ENCODE results near the gene CHL1.

CHL1 gene

GRCh38 chr3:380801-381200, 184.2 kb downstream of the CHL1 start:
- Histone ChIP-seq H3K79me2 (ENCODE audit: insufficient read depth, low read length) (no peaks in the 10 kb centered on the region), H3K36me3 (ENCODE audit: insufficient read depth, low read length) (no peaks in the 10 kb centered on the region), H3K27me3 (ENCODE audit: insufficient read depth, low read length) (no peaks in the 10 kb centered on the region), H3K9ac (ENCODE audit: low read length) (no peak overlapping the region), H3K27ac (ENCODE audit: low read depth, low read length, poor library complexity, severe bottlenecking) (no peak overlapping the region), H3K4me2 (ENCODE audit: low read length) (no peak overlapping the region), H3K4me3 (ENCODE audit: low read depth, low read length, poor library complexity, severe bottlenecking) (no peak overlapping the region), H3K4me1 (ENCODE audit: insufficient read depth, low read length, severe bottlenecking) (no peaks in the 10 kb centered on the region), H3F3A (ENCODE audit: insufficient read depth, low read length) (no peaks in the 10 kb centered on the region), H3K9me2 (ENCODE audit: low read depth, low read length) (no peaks in the 10 kb centered on the region), H4K20me1 (ENCODE audit: insufficient read depth, low read length) (no peaks in the 10 kb centered on the region), H2AFZ (ENCODE audit: low read length) (no peak overlapping the region), H3K9me3 (ENCODE audit: low read length) (no peaks in the 10 kb centered on the region)
- TF ChIP-seq EZH2 (IDR thresholded peaks at IDR 0.05; ENCODE audit: borderline replicate concordance, low read length) (no peak), CTCF (IDR thresholded peaks at IDR 0.05; ENCODE audit: low read length) (no peak)

GRCh38 chr3:385151-385550, 188.6 kb downstream of the CHL1 start:
- Histone ChIP-seq H3K27me3 (ENCODE audit: insufficient read depth, low read length) (no peaks in the 10 kb centered on the region), H3K9me2 (ENCODE audit: low read depth, low read length) (no peaks in the 10 kb centered on the region), H3F3A (ENCODE audit: insufficient read depth, low read length) (no peaks in the 10 kb centered on the region), H4K20me1 (ENCODE audit: insufficient read depth, low read length) (no peaks in the 10 kb centered on the region), H2AFZ (ENCODE audit: low read length) (no peak overlapping the region), H3K79me2 (ENCODE audit: insufficient read depth, low read length) (no peaks in the 10 kb centered on the region), H3K4me3 (ENCODE audit: low read depth, low read length, poor library complexity, severe bottlenecking) (no peak overlapping the region), H3K4me1 (ENCODE audit: insufficient read depth, low read length, severe bottlenecking) (no peaks in the 10 kb centered on the region), H3K36me3 (ENCODE audit: insufficient read depth, low read length) (no peaks in the 10 kb centered on the region), H3K9me3 (ENCODE audit: low read length) (no peaks in the 10 kb centered on the region), H3K4me2 (ENCODE audit: low read length) (no peak overlapping the region), H3K9ac (ENCODE audit: low read length) (no peak overlapping the region), H3K27ac (ENCODE audit: low read depth, low read length, poor library complexity, severe bottlenecking) (no peak overlapping the region)
- no peak for TF ChIP-seq EZH2 (IDR thresholded peaks at IDR 0.05; ENCODE audit: borderline replicate concordance, low read length)
- TF ChIP-seq CTCF (IDR thresholded peaks at IDR 0.05; ENCODE audit: low read length) = no peak

- TF ChIP-seq CTCF (IDR thresholded peaks at IDR 0.05; ENCODE audit: low read length) (no peak), EZH2 (IDR thresholded peaks at IDR 0.05; ENCODE audit: borderline replicate concordance, low read length) (no peak)
- Histone ChIP-seq H2AFZ (ENCODE audit: low read length) (no peak overlapping the region), H3K36me3 (ENCODE audit: insufficient read depth, low read length) (no peaks in the 10 kb centered on the region), H3K9me3 (ENCODE audit: low read length) (no peaks in the 10 kb centered on the region), H3K9ac (ENCODE audit: low read length) (no peak overlapping the region), H4K20me1 (ENCODE audit: insufficient read depth, low read length) (no peaks in the 10 kb centered on the region), H3K4me2 (ENCODE audit: low read length) (no peak overlapping the region), H3K27ac (ENCODE audit: low read depth, low read length, poor library complexity, severe bottlenecking) (no peak overlapping the region), H3K9me2 (ENCODE audit: low read depth, low read length) (no peaks in the 10 kb centered on the region), H3K4me1 (ENCODE audit: insufficient read depth, low read length, severe bottlenecking) (no peaks in the 10 kb centered on the region), H3F3A (ENCODE audit: insufficient read depth, low read length) (no peaks in the 10 kb centered on the region), H3K27me3 (ENCODE audit: insufficient read depth, low read length) (no peaks in the 10 kb centered on the region), H3K4me3 (ENCODE audit: low read depth, low read length, poor library complexity, severe bottlenecking) (no peak overlapping the region), H3K79me2 (ENCODE audit: insufficient read depth, low read length) (no peaks in the 10 kb centered on the region)
Measured at GRCh38 chr3:394775-395174, 198.2 kb downstream of the CHL1 start.
